Neuron (in vitro differentiated cells): ENCODE data around the gene PLD3.

ENCODE experiments used
- H2AFZ ChIP-seq: one replicate; pipeline ENCODE4 v1.6.1; 2013; ENCODE audit warnings: low read depth, mild to moderate bottlenecking, inconsistent platforms, low read length, moderate library complexity
- H3K27me3 ChIP-seq: one replicate; pipeline ENCODE4 v1.6.1; 2013; ENCODE audit warnings: low read length; ENCODE audit not compliant: insufficient read depth
- H3K36me3 ChIP-seq: one replicate; pipeline ENCODE4 v1.6.1; 2013; ENCODE audit warnings: low read length; ENCODE audit not compliant: insufficient read depth
- H3K4me1 ChIP-seq: one replicate; pipeline ENCODE4 v1.6.1; 2013; ENCODE audit warnings: low read length; ENCODE audit not compliant: insufficient read depth
- H3K4me3 ChIP-seq: 2 replicates; pipeline ENCODE4 v1.5.1; 2013; ENCODE audit warnings: mild to moderate bottlenecking, low read length, moderate library complexity
- H3K9me3 ChIP-seq: one replicate; pipeline ENCODE4 v1.6.1; 2013; ENCODE audit warnings: low read length

The PLD3 gene

GRCh38 chr19:40348125-40348913, at the start of gene PLD3, which contains the start of gene C19orf47:
TSS of gene PLD3 (plus strand) at chr19:40348695. CDS start at chr19:40366484, 17,789 bp downstream.
TSS of gene C19orf47 (minus strand) at chr19:40348397. CDS start at chr19:40341857, 6,540 bp downstream.
- Histone ChIP-seq H3K9me3 (no peaks in the 10 kb centered on the region), H3K4me1 (peaks cover 11% of the 10 kb centered on the region), H3K36me3 (peaks cover under 1% of the 10 kb centered on the region), H3K27me3 (no peaks in the 10 kb centered on the region), H3K4me3 (peak within 1 kb of the TSS; percentile 74), H2AFZ (peak within 1 kb of the TSS; percentile 52)

- no peaks in the 10 kb centered on the region for H3K9me3 ChIP-seq
- H2AFZ ChIP-seq: no peak overlapping the region
- H3K36me3 ChIP-seq: no peaks in the 10 kb centered on the region
- no peak overlapping the region for H3K4me3 ChIP-seq
- no peaks in the 10 kb centered on the region for H3K4me1 ChIP-seq
- H3K27me3 ChIP-seq: no peaks in the 10 kb centered on the region
Measured at GRCh38 chr19:40300668-40301067, 47.8 kb upstream of the PLD3 start.

GRCh38 chr19:40302224-40303011, 46.1 kb upstream of the PLD3 start:
- H3K9me3 ChIP-seq: no peaks in the 10 kb centered on the region
- H3K4me3 ChIP-seq: no peak overlapping the region
- H3K4me1 ChIP-seq: no peaks in the 10 kb centered on the region
- no peaks in the 10 kb centered on the region for H3K36me3 ChIP-seq
- H2AFZ ChIP-seq: no peak overlapping the region
- no peaks in the 10 kb centered on the region for H3K27me3 ChIP-seq

- H2AFZ ChIP-seq: no peak overlapping the region
- no peaks in the 10 kb centered on the region for H3K36me3 ChIP-seq
- no peaks in the 10 kb centered on the region for H3K27me3 ChIP-seq
- no peaks in the 10 kb centered on the region for H3K4me1 ChIP-seq
- H3K9me3 ChIP-seq: no peaks in the 10 kb centered on the region
- H3K4me3 ChIP-seq: no peak overlapping the region
Measured at GRCh38 chr19:40303765-40304164, 44.7 kb upstream of the PLD3 start.

- Histone ChIP-seq H3K4me1 (no peaks in the 10 kb centered on the region), H3K36me3 (no peaks in the 10 kb centered on the region), H3K4me3 (no peak overlapping the region), H3K27me3 (no peaks in the 10 kb centered on the region), H3K9me3 (no peaks in the 10 kb centered on the region), H2AFZ (no peak overlapping the region)
Measured at GRCh38 chr19:40304306-40304705, 44.2 kb upstream of the PLD3 start.

DNA sequence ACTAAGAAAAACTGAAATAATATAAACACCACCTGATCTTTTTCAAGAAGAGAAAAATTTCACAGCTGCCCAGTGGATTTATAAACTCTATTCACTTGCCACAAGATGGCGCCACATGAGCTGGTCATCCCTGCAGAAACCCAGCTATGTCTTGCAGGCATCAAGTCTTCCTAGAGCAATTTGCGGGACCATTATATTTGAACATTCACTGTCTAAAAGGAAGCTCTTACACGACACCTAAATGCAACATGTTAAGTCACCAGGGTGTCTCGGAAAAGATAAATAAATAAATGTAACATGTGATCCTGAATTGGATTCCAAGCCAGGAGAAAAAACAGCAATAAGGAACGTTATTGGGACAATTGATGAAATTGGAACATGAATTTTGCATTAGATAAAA, 43.1 kb upstream of the PLD3 start:
- H2AFZ ChIP-seq: no peak overlapping the region
- H3K4me1 ChIP-seq: no peaks in the 10 kb centered on the region
- no peaks in the 10 kb centered on the region for H3K9me3 ChIP-seq
- H3K4me3 ChIP-seq: no peak overlapping the region
- no peaks in the 10 kb centered on the region for H3K36me3 ChIP-seq
- no peaks in the 10 kb centered on the region for H3K27me3 ChIP-seq

DNA sequence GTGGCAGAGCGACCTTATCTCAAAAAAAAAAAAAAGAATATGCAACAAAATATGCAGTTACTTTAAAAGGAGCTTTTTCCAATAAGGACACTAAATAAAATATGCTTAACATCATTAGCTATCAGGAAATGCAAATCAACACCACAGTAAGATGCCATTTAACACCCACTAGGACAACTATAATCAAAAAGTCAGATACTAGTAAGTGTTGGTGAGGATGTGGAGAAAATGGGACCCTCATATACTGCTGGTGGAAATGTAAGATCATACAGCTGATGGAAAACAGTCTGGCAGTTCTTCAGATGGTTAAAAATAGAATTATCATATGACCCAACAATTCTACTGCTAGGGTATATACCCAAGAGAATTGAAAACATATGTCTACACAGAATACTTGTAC, 38.8 kb upstream of the PLD3 start:
- no peaks in the 10 kb centered on the region for H3K27me3 ChIP-seq
- H3K4me1 ChIP-seq: no peaks in the 10 kb centered on the region
- no peaks in the 10 kb centered on the region for H3K9me3 ChIP-seq
- no peak overlapping the region for H2AFZ ChIP-seq
- no peaks in the 10 kb centered on the region for H3K36me3 ChIP-seq
- no peak overlapping the region for H3K4me3 ChIP-seq

DNA sequence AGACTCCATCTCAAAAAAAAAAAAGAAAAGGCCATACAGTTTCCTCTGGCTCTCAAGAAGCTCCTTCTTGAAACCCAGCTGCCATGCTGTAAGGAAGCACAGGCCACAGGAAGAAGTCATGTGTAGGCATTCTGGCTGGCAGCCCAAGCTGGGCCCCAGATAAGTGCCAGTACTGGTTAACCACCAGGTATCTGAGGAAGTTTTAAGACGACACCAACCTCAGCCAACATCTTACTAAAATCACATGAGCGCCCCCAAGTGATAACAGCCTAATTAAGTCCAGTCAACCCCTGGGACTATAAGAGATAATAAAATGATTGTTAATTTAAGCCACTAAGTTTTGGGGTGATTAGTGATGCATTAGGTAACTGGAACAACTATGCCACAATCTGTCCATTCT, 36.0 kb upstream of the PLD3 start:
- no peak overlapping the region for H3K4me3 ChIP-seq
- H3K27me3 ChIP-seq: no peaks in the 10 kb centered on the region

DNA sequence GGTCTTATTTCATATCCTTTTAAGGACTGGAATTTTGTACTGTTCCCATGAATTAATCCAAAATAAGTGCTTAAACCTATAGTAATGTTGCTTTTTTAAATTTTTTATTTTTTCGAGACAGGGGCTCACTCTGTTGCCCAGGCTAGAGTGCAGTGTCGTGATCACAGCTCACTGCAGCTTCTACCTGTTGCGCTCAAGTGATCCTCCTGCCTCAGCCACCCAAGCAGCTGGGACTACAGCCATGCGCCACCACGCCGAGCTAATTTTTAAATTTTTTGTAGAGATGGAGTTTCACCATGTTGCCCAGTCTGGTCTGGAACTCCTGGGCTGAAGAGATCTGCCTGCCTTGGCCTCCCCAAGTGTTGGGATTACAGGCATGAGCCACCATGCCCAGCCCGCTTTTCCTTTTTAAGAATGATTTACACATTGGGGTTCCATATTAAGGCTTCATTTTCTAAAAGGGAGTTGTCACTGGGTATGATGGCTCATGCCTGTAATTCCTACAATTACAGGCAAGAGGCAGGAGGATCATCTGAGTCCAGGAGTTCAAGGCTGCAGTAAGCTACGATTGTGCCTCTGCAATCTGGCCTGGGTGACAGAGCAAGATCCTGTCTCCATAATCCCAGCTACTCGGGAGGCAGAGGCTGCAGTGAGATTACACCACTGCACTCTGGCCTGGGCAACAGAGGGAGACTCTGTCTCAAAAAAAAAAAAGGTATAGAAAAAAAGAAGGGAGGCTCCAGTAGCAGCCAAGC, 35.1 kb upstream of the PLD3 start:
- no peak overlapping the region for H3K4me3 ChIP-seq
- no peaks in the 10 kb centered on the region for H3K4me1 ChIP-seq
- H3K9me3 ChIP-seq: no peaks in the 10 kb centered on the region
- no peak overlapping the region for H2AFZ ChIP-seq
- peaks cover 5% of the 10 kb centered on the region for H3K36me3 ChIP-seq
- H3K27me3 ChIP-seq: no peaks in the 10 kb centered on the region

More for the DNA sequence above, 36.0 kb upstream of the PLD3 start:
- no peaks in the 10 kb centered on the region for H3K4me1 ChIP-seq
- H3K36me3 ChIP-seq: peaks cover 5% of the 10 kb centered on the region
- no peak overlapping the region for H2AFZ ChIP-seq
- H3K9me3 ChIP-seq: no peaks in the 10 kb centered on the region

DNA sequence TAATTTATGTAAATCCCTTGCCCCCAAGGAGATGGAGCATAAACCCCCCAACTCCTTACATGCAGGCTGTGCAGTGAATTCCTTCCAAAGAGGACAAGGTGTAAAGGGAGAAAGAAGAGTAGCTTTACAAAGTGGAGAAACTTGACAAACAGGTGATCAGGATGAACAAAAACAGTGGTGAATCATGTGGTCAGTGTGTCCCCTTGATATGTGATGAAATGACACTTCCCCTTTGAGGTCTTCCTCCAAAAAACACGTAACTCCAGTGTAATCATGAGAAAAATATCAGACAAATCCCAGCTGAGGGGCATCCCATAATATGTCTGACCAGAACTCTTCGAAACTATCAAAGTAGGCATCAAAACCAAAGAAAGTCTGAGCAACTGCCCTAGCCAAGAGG, 33.8 kb upstream of the PLD3 start:
- H3K36me3 ChIP-seq: peaks cover 5% of the 10 kb centered on the region

GRCh38 chr19:40315812-40316470, 32.6 kb upstream of the PLD3 start:
- Histone ChIP-seq H3K9me3 (no peaks in the 10 kb centered on the region), H3K36me3 (peaks cover 11% of the 10 kb centered on the region), H3K4me3 (no peak overlapping the region), H3K27me3 (no peaks in the 10 kb centered on the region), H3K4me1 (no peaks in the 10 kb centered on the region), H2AFZ (no peak overlapping the region)

More for the DNA sequence above, 33.8 kb upstream of the PLD3 start:
- Histone ChIP-seq H3K27me3 (no peaks in the 10 kb centered on the region), H3K4me1 (no peaks in the 10 kb centered on the region), H2AFZ (no peak overlapping the region), H3K9me3 (no peaks in the 10 kb centered on the region), H3K4me3 (no peak overlapping the region)

- no peaks in the 10 kb centered on the region for H3K27me3 ChIP-seq
- H2AFZ ChIP-seq: no peak overlapping the region
- H3K4me1 ChIP-seq: no peaks in the 10 kb centered on the region
- H3K36me3 ChIP-seq: peaks cover 25% of the 10 kb centered on the region
- no peak overlapping the region for H3K4me3 ChIP-seq
- H3K9me3 ChIP-seq: no peaks in the 10 kb centered on the region
Measured at GRCh38 chr19:40317338-40317737, 31.2 kb upstream of the PLD3 start.
